CD14-positive monocyte (primary cell): Measurements from ENCODE around the gene RNF222. TPM values are rescaled to one million over a fixed set of nuclear protein-coding genes. Genes with fewer than 3 reads are reported as not detected.
"Not testable (repeated sequence)": the region's sequence is repeated elsewhere in the genome, so short reads cannot be mapped to it uniquely, and the experiment has no call there.

Source experiments
- DNase-seq, 3 donors: peaks; one replicate each; pipeline ENCODE4 v3.0.0-alpha.2; 2011 to 2022
- H2AFZ ChIP-seq: 2 replicates; pipeline ENCODE4 v1.6.0; 2012; ENCODE audit warnings: mild to moderate bottlenecking, low read depth, low read length, inconsistent platforms; ENCODE audit not compliant: insufficient read depth, poor library complexity, severe bottlenecking
- H3K27ac ChIP-seq, 2 donors: 1 replicate in 1 of 2; 2 replicates in 1 of 2; pipeline ENCODE4 v1.5.1; 2012 to 2013; ENCODE audit warnings: low read length in 2 of 2, control low read depth in 1 of 2, inconsistent platforms in 1 of 2, low read depth in 1 of 2, mild to moderate bottlenecking in 1 of 2
- H3K27me3 ChIP-seq, 2 donors: one replicate each; pipeline versions ENCODE4 v1.6.0 to v1.6.1; 2011 to 2013; ENCODE audit warnings: low read length in 2 of 2; ENCODE audit not compliant: control insufficient read depth in 2 of 2, insufficient read depth in 2 of 2
- H3K36me3 ChIP-seq, 2 donors: replicated peaks in 1 of 2; 1 replicate in 1 of 2; 2 replicates in 1 of 2; pipeline versions ENCODE4 v1.5.1 to v1.6.1; 2012 to 2013; ENCODE audit warnings: low read length in 2 of 2, control low read depth in 1 of 2, inconsistent platforms in 1 of 2, mild to moderate bottlenecking in 1 of 2; ENCODE audit not compliant: insufficient read depth in 2 of 2, control insufficient read depth in 1 of 2
- H3K4me1 ChIP-seq, 2 donors: 1 replicate in 1 of 2; 2 replicates in 1 of 2; pipeline versions ENCODE4 v1.5.1 to v1.6.1; 2012 to 2013; ENCODE audit warnings: low read length in 2 of 2, control low read depth in 1 of 2, inconsistent platforms in 1 of 2, mild to moderate bottlenecking in 1 of 2, moderate library complexity in 1 of 2; ENCODE audit not compliant: insufficient read depth in 2 of 2, control insufficient read depth in 1 of 2
- H3K4me2 ChIP-seq: replicated peaks from 2 replicates; pipeline ENCODE3; 2012; ENCODE audit warnings: low read length, moderate library complexity, mild to moderate bottlenecking; ENCODE audit not compliant: poor library complexity, severe bottlenecking; ENCODE audit errors: extremely low read depth
- H3K4me3 ChIP-seq, 3 experiments: fragments of 200-600 bp in 1 of 3; sonication (generic) in 1 of 3; replicated peaks in 1 of 3; 1 replicate in 2 of 3; 2 replicates in 1 of 3; pipeline ENCODE4 v1.5.1; 2011 to 2013; ENCODE audit warnings: low read length in 3 of 3, mild to moderate bottlenecking in 3 of 3, control low read depth in 2 of 3, low read depth in 2 of 3, inconsistent platforms in 1 of 3, moderate library complexity in 1 of 3
- H3K79me2 ChIP-seq: 2 replicates; pipeline ENCODE4 v1.6.0; 2012; ENCODE audit warnings: mild to moderate bottlenecking, control low read depth, inconsistent platforms, low read length, moderate library complexity; ENCODE audit not compliant: insufficient read depth
- H3K9ac ChIP-seq: 2 replicates; pipeline ENCODE4 v1.6.0; 2017; ENCODE audit warnings: low read length, mild to moderate bottlenecking; ENCODE audit not compliant: insufficient read depth, poor library complexity, severe bottlenecking
- H3K9me3 ChIP-seq, 2 donors: replicated peaks in 1 of 2; 1 replicate in 1 of 2; 2 replicates in 1 of 2; pipeline versions ENCODE4 v1.5.1 to v1.6.1; 2012 to 2013; ENCODE audit warnings: low read length in 2 of 2, control low read depth in 1 of 2; ENCODE audit not compliant: control insufficient read depth in 1 of 2, insufficient read depth in 1 of 2
- H4K20me1 ChIP-seq: 2 replicates; pipeline ENCODE4 v1.6.0; 2012; ENCODE audit warnings: mild to moderate bottlenecking, low read length, control low read depth, moderate library complexity; ENCODE audit not compliant: insufficient read depth
- H3K27ac Mint-ChIP-seq, 7 donors: one replicate each; pipeline ENCODE4 v1.8.0; 2020; ENCODE audit warnings: mild to moderate bottlenecking in 7 of 7, mixed read lengths in 7 of 7, moderate library complexity in 6 of 7, inconsistent platforms in 2 of 7
- H3K27me3 Mint-ChIP-seq, 3 donors: one replicate each; pipeline ENCODE4 v1.8.0; 2021 to 2022; ENCODE audit warnings: low read depth in 3 of 3, mild to moderate bottlenecking in 3 of 3, mixed read lengths in 3 of 3, moderate library complexity in 3 of 3, inconsistent platforms in 1 of 3
- H3K36me3 Mint-ChIP-seq, 2 donors: one replicate each; pipeline ENCODE4 v1.8.0; 2020; ENCODE audit warnings: mixed read lengths in 2 of 2, inconsistent platforms in 1 of 2, mild to moderate bottlenecking in 1 of 2
- H3K4me1 Mint-ChIP-seq: one replicate; pipeline ENCODE4 v1.8.0; 2020; ENCODE audit warnings: mild to moderate bottlenecking, mixed read lengths
- H3K4me3 Mint-ChIP-seq, 2 donors: one replicate each; pipeline ENCODE4 v1.8.0; 2020; ENCODE audit warnings: mild to moderate bottlenecking in 2 of 2, mixed read lengths in 2 of 2, moderate library complexity in 1 of 2
- H3K9me3 Mint-ChIP-seq, 7 donors: one replicate each; pipeline ENCODE4 v1.8.0; 2020 to 2022; ENCODE audit warnings: mixed read lengths in 7 of 7, mild to moderate bottlenecking in 6 of 7, moderate library complexity in 6 of 7, inconsistent platforms in 2 of 7
- WGBS: methylation state at CpG from one replicate; pipeline ENCODE4 v1.1.5; 2013; ENCODE audit warnings: missing lambda C conversion rate; ENCODE audit not compliant: insufficient coverage; 5-methylcytosine and 5-hydroxymethylcytosine counted together
- intact Hi-C, 2 donors: fragments of 100-400 bp; cut with micrococcal nuclease; formaldehyde crosslinking; loops; one replicate each; pipeline versions ENCODE4 v1.15.0 to v1.15.1; 2023
- polyA plus RNA-seq, 3 donors: library from polyadenylated mRNA; depleted of rRNA in 1 of 3; unstranded in 2 of 3; stranded (reverse) in 1 of 3; fragments of 300-500 nt in 2 of 3; fragments of >200 nt in 1 of 3; fragmentation: Illumina TruSeq in 2 of 3; gene quantifications; 1 replicate in 2 of 3; 2 replicates in 1 of 3; pipeline ENCODE4 v1.2.3, GENCODE V29; 2012 to 2021
- TF ChIP-seq, protein P1 (sequence below): fragments of 200-600 bp; IDR thresholded peaks from one replicate; pipeline ENCODE4 v1.8.0; 2022; ENCODE audit warnings: antibody characterized with exemption, mild to moderate bottlenecking

RNF222 gene
- polyA plus RNA-seq, 3 donors: not detected

DNA sequence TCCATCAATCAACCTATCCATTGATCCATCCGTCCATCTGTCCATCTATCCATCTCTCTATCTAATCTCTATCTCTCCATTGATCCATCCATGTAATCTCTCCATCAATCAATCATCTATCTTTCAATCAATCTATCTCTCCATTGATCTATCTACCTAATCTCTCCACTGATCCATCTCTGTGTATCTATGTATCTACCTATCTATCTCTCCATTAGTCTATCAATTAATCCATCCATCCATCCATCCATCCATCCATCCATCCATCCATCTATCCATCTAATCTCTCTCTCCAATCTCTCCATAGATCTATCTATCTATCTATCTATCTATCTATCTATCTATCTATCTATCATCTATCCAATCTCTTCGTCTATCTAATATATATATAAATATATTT, 3.5 kb upstream of the RNF222 start:
- Histone ChIP-seq H3K27ac (no peak overlapping the region), H3K4me2 (no peak overlapping the region), H4K20me1 (no peaks in the 10 kb centered on the region), H3K9ac (no peak overlapping the region), H3K79me2 (no peaks in the 10 kb centered on the region), H2AFZ (no peak overlapping the region), H3K27me3 (peaks cover 0 to 10% of the 10 kb centered on the region in 2 donors), H3K36me3 (no peaks in the 10 kb centered on the region), H3K4me1 (no peaks in the 10 kb centered on the region), H3K9me3 (no peaks in the 10 kb centered on the region), H3K4me3 (no peak overlapping the region)
- 100% methylated on average over 1 of the region's 2 CpGs for WGBS
- no peaks in the 10 kb centered on the region for H3K9me3 Mint-ChIP-seq
- no peak for DNase-seq
- intact Hi-C loops: no loop called here
- H3K4me3 Mint-ChIP-seq: no peak overlapping the region
- no peaks in the 10 kb centered on the region for H3K36me3 Mint-ChIP-seq
- TF ChIP-seq, protein P1, sequence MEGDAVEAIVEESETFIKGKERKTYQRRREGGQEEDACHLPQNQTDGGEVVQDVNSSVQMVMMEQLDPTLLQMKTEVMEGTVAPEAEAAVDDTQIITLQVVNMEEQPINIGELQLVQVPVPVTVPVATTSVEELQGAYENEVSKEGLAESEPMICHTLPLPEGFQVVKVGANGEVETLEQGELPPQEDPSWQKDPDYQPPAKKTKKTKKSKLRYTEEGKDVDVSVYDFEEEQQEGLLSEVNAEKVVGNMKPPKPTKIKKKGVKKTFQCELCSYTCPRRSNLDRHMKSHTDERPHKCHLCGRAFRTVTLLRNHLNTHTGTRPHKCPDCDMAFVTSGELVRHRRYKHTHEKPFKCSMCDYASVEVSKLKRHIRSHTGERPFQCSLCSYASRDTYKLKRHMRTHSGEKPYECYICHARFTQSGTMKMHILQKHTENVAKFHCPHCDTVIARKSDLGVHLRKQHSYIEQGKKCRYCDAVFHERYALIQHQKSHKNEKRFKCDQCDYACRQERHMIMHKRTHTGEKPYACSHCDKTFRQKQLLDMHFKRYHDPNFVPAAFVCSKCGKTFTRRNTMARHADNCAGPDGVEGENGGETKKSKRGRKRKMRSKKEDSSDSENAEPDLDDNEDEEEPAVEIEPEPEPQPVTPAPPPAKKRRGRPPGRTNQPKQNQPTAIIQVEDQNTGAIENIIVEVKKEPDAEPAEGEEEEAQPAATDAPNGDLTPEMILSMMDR: no peak
- H3K27ac Mint-ChIP-seq: no peak overlapping the region
- H3K4me1 Mint-ChIP-seq: peaks cover 2% of the 10 kb centered on the region
- H3K27me3 Mint-ChIP-seq: peaks cover 6 to 13% (median 13%) of the 10 kb centered on the region in 3 donors

DNA sequence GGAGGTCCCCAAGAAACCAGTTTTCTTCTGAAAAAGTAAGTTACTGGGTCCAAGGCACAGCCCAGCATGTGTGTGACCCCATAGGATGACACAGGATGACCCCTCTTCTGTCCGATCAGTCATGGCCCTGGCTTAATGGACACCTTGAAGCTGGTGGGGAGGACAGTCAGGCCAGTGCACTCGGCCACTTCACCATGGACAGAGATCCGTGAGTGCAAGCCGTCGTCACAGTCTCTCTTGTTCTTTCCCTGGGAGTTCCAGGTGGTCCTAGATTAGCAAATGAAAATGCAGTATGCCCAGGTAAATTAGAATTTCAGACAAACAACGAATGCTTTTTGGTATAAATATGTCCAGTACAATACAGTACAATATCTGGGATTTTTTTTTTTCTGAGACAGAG, 1.4 kb upstream of the RNF222 start:
- Histone ChIP-seq H3K9ac (no peak overlapping the region), H3K4me3 (no peak overlapping the region), H3K4me2 (no peak overlapping the region), H3K79me2 (no peaks in the 10 kb centered on the region), H4K20me1 (no peaks in the 10 kb centered on the region), H2AFZ (no peak overlapping the region), H3K27ac (no peak overlapping the region), H3K4me1 (no peaks in the 10 kb centered on the region), H3K36me3 (no peaks in the 10 kb centered on the region), H3K27me3 (peaks cover 0 to 10% of the 10 kb centered on the region in 2 donors), H3K9me3 (no peaks in the 10 kb centered on the region)
- Mint-ChIP-seq H3K27ac (no peak overlapping the region), H3K27me3 (peaks cover 8 to 19% (median 15%) of the 10 kb centered on the region in 3 donors), H3K4me3 (no peak overlapping the region), H3K36me3 (no peaks in the 10 kb centered on the region), H3K9me3 (peaks cover 0 to 5% (median 0%) of the 10 kb centered on the region in 7 donors), H3K4me1 (peaks cover 4% of the 10 kb centered on the region)
- intact Hi-C loops: no loop called here
- WGBS: 81% methylated on average over 5 of the region's 6 CpGs
- DNase-seq: no peak
- TF ChIP-seq, protein P1: no peak

DNA sequence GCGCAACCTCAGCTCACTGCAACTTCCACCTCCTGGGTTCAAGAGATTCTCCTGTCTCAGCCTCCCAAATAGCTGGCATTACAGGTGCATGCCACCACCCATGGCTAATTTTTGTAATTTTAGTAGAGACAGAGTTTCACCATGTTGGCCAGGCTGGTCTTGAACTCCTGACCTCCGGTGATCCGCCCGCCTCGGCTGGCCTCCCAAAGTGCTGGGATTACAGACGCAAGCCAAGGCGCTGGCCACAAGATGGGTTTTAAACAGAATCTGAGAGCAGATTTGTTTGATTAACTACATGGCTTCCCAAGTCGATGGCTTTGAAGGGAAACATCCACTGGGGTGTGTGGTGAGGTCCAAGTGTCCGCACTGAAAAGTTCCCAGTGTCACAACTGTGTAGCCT, 3.1 kb downstream of the RNF222 start:
- H3K9me3 Mint-ChIP-seq, H3K27ac ChIP-seq, H3K36me3 ChIP-seq, H3K9me3 ChIP-seq, H3K4me1 ChIP-seq, intact Hi-C loops, H4K20me1 ChIP-seq, H3K36me3 Mint-ChIP-seq, H3K4me2 ChIP-seq, H3K4me3 Mint-ChIP-seq, H3K4me3 ChIP-seq, H3K79me2 ChIP-seq, H3K9ac ChIP-seq, DNase-seq, H3K27ac Mint-ChIP-seq, H2AFZ ChIP-seq: not testable (repeated sequence)
- 98% methylated on average over 6 of the region's 9 CpGs for WGBS
- Mint-ChIP-seq H3K27me3 (peaks cover 10 to 20% (median 14%) of the 10 kb centered on the region in 3 donors), H3K4me1 (peaks cover 10% of the 10 kb centered on the region)
- peaks cover 0 to 10% of the 10 kb centered on the region in 2 donors for H3K27me3 ChIP-seq
